HAP-1 (cell line): Measurements from ENCODE around the gene SUSD1.
"Not testable (repeated sequence)": the region's sequence is repeated elsewhere in the genome, so short reads cannot be mapped to it uniquely, and the experiment has no call there.

Experiments used
- DNase-seq, 2 experiments: peaks; one replicate each; pipeline ENCODE4 v3.0.0-alpha.2; 2016 to 2020; ENCODE audit warnings: low spot score in 2 of 2
- H3K27me3 ChIP-seq: fragments of 250-450 bp; sonication (Bioruptor Pico); 2 replicates; pipeline ENCODE4 v1.5.1; 2020; ENCODE audit warnings: low read depth, mild to moderate bottlenecking, moderate library complexity
- H3K36me3 ChIP-seq: fragments of 250-450 bp; sonication (Bioruptor Pico); replicated peaks from 2 replicates; pipeline ENCODE4 v1.5.1; 2020; ENCODE audit warnings: mild to moderate bottlenecking
- H3K4me1 ChIP-seq: fragments of 250-450 bp; sonication (Bioruptor Pico); 2 replicates; pipeline ENCODE4 v1.5.1; 2020; ENCODE audit warnings: mild to moderate bottlenecking
- H3K4me3 ChIP-seq: fragments of 250-450 bp; sonication (Bioruptor Pico); 2 replicates; pipeline ENCODE4 v1.5.1; 2020; ENCODE audit warnings: mild to moderate bottlenecking, moderate library complexity
- H3K9me3 ChIP-seq: fragments of 250-450 bp; sonication (Bioruptor Pico); 2 replicates; pipeline ENCODE4 v1.5.1; 2020; ENCODE audit warnings: mild to moderate bottlenecking, moderate library complexity
- in situ Hi-C: fragments of 300-500 bp; cut with MboI; formaldehyde crosslinking; loops from 3 replicates; pipeline ENCODE4 v1.14.3; 2020; ENCODE audit warnings: low sequenced_read_pairs, inconsistent platforms, mixed read lengths

SUSD1 gene

DNA sequence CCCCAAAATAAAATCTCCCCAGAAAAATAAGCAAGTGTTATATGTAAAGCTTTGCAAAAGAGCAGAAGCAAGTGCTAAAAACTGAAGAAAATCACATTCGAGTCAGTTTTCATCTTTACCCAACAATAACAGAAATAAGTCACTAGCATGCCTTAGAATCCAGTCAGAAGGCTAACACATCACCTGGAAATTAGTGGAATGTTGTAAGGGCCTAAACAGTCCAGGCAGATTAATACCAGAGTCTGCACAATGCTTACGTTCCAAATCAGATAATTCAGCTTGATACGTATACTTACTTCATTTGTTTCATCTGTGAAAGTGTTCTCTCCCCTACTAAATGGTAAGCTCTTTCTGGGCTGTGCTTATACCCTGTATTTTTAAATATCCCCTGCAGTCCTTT lies 42.7 kb downstream of the SUSD1 start:
- no peak for DNase-seq
- no peaks in the 10 kb centered on the region for H3K27me3 ChIP-seq
- no peak overlapping the region for H3K4me3 ChIP-seq
- no peaks in the 10 kb centered on the region for H3K36me3 ChIP-seq
- in situ Hi-C loops, result no loop called here
- no peaks in the 10 kb centered on the region for H3K9me3 ChIP-seq
- peaks cover 15% of the 10 kb centered on the region for H3K4me1 ChIP-seq

DNA sequence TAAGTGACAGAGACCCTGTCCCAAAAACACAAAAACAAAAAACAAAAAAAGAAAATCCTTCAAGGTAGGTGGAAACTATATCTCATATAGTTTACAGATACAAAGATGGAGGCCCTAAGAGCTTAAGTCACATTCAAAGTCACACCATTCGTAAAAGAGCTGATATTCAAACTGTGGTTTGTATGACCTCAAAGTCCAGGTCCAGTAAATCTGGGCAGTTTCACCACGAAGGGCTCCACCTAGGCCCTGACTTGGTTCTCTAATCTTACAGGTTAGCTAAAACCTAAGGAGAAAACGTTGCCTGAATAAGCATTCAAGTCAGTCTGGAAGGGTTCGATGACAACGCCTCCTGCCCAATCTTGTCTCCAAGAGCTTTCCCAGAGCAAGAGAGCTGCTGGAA lies 44.1 kb downstream of the SUSD1 start:
- Histone ChIP-seq H3K9me3 (no peaks in the 10 kb centered on the region), H3K27me3 (no peaks in the 10 kb centered on the region), H3K4me1 (peaks cover 12% of the 10 kb centered on the region), H3K4me3 (no peak overlapping the region), H3K36me3 (no peaks in the 10 kb centered on the region)
- in situ Hi-C loops, result no loop called here
- no peak for DNase-seq

DNA sequence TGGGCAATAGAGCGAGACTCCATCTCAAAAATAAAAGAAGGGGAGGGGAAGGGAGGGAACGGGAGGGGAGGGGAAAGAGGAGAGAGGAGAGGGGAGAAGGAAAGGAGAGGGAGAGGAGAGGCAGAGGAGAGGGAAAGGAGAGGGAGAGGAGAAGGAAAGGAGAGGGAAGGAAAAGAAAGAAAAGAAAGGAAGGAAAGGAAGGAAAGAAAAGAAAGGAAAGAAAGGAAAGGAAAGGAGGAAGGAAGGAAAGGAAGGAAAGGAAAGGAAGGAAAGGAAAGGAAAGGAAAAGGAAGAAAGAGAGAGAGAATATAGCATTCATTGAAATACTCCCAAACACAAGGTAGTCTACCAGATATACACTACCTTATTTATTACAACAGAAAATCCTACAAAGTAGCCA lies 44.8 kb downstream of the SUSD1 start:
- Histone ChIP-seq H3K9me3 (no peaks in the 10 kb centered on the region), H3K4me3 (no peak overlapping the region), H3K36me3 (no peaks in the 10 kb centered on the region), H3K4me1 (peaks cover 8% of the 10 kb centered on the region), H3K27me3 (no peaks in the 10 kb centered on the region)
- in situ Hi-C loops, result no loop called here
- DNase-seq, result no peak

DNA sequence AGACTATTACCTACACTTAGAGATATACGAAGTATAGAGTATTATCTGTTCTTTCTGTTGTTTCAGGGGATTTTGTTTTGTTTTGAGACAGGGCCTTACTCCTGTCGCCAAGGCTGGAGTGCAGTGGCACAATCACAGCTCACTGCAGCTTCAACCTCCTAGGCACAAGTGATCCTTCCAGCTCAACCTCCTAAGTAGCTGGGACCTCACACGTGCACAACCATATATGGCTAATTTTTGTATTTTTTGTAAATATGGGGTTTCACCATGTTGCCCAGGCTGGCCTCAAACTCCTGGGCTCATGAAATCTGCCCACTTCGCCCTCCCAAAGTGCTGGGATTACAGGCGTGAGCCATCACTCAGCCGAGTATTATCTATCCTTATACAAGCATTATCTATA lies 45.9 kb downstream of the SUSD1 start:
- in situ Hi-C loops, result no loop called here
- Histone ChIP-seq H3K4me3 (no peak overlapping the region), H3K9me3 (no peaks in the 10 kb centered on the region), H3K36me3 (no peaks in the 10 kb centered on the region), H3K27me3 (no peaks in the 10 kb centered on the region), H3K4me1 (0 out of 2 replicates have a peak, but pooled peaks cover 5% of the 10 kb centered on the region)
- DNase-seq, result no peak

DNA sequence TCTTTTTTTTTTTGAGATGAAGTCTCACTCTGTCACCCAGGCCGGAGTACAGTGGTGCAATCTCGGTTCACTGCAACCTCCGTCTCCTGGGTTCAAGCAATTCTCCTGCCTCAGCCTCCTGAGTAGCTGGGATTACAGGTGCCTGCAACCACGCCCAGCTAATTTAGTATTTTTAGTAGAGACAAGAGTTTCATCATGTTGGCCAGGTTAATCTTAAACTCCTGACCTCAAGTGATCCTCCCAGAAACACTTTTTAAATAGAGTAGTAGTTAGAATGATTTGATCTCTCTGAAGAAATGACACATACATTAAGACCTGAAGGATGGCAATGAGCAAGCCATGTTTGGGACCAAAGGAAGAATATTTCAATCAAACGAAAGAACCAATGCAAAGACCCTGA lies 46.7 kb downstream of the SUSD1 start:
- in situ Hi-C loops, H3K4me1 ChIP-seq: not testable (repeated sequence)

DNA sequence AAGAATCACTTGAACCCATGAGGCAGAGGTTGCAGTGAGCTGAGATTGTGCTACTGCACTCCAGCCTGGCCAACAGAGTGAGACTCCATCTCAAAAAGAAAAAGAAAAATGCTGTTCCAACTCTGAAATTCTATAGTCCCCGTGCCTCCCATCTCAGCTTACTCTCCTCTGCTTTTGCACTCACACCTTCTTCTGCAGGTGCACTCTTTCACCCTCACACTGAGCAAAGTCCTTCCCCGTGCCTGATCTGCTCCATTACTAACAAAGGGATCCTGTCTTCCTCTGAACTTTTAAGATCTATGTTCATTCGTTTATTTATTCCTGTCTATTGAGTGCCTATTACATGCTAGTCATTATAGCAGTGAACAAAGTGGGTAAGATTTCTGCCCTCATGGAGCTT lies 47.8 kb downstream of the SUSD1 start:
- Histone ChIP-seq H3K4me1 (0 out of 2 replicates have a peak, but pooled peaks cover 5% of the 10 kb centered on the region), H3K36me3 (no peaks in the 10 kb centered on the region; the same call in 1 of the 2 replicates), H3K9me3 (no peaks in the 10 kb centered on the region), H3K27me3 (no peaks in the 10 kb centered on the region), H3K4me3 (no peak overlapping the region)
- in situ Hi-C loops, result no loop called here
- DNase-seq, result no peak

More for the DNA sequence above, 46.7 kb downstream of the SUSD1 start:
- H3K36me3 ChIP-seq, DNase-seq, H3K27me3 ChIP-seq, H3K4me3 ChIP-seq, H3K9me3 ChIP-seq: not testable (repeated sequence)

DNA sequence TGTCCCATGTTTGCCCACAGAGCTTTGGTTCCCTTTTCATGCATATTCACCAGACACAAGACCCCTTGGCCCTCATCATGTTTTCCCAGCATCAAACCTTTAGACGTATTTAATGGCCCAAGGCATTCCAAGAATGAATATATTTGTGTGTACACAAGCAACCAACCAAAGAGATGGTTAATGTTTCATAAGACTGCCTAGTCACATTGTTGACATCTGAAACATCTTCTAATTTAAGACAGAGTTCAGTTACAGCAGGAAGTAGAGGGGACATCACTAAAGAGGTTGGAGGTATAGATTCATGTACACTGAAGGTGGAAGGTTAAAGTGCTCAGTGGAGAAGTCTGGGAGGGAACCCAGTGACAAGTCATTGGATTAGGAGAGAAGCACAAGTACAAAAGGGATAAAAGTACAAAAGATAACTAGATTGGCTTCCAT lies 49.1 kb downstream of the SUSD1 start:
- H3K27me3 ChIP-seq, result no peaks in the 10 kb centered on the region
- H3K4me1 ChIP-seq, result no peaks in the 10 kb centered on the region
- no peaks in the 10 kb centered on the region; the same call in 1 of the 2 replicates for H3K36me3 ChIP-seq
- in situ Hi-C loops, result no loop called here
- no peak overlapping the region for H3K4me3 ChIP-seq
- H3K9me3 ChIP-seq, result no peaks in the 10 kb centered on the region
- no peak for DNase-seq

DNA sequence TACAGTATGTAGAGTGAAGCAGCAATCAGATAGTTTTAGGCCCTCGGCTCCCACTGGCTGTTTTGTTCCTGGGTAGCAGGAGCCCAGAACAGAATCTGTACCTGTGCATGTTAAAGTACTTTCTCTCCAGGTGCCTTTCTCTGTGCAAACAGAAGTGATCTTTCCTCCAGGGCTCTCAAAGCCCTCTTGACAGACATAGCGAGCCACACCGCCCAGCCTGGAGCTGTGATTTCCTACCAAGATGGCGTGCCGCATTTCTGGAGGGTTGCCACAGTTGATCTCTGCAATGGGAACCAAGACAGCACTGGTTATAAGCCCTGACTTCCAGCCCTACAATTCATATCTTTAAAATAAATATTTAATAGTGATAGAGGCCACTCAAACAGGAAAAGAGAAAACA lies 50.9 kb downstream of the SUSD1 start:
- no peaks in the 10 kb centered on the region for H3K4me1 ChIP-seq
- no peaks in the 10 kb centered on the region; the same call in 1 of the 2 replicates for H3K36me3 ChIP-seq
- H3K9me3 ChIP-seq, result no peaks in the 10 kb centered on the region
- no peak overlapping the region for H3K4me3 ChIP-seq
- no peak for DNase-seq
- no peaks in the 10 kb centered on the region for H3K27me3 ChIP-seq
- in situ Hi-C loops, result no loop called here

DNA sequence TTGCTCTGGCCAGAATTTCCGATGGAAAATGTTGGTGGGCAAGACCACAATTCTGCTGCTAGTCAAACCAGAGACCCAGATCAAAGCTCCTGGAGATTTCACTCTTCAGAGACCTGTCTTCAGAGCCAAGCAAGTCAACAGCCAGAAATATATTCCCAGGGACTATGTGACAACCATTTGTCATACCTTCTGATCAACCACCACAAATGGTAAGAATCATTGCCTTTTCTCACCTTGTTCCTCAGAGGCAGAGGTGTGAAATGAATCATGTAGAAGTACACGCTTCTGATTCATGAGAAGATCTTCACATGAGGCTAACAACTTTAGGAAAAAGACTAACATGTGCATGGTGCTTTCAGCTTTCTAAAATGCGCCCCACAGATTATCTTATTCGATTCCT lies 53.5 kb downstream of the SUSD1 start:
- no peaks in the 10 kb centered on the region; the same call in 1 of the 2 replicates for H3K36me3 ChIP-seq
- H3K4me3 ChIP-seq, result no peak overlapping the region
- in situ Hi-C loops, result no loop called here
- no peaks in the 10 kb centered on the region for H3K27me3 ChIP-seq
- no peak for DNase-seq
- no peaks in the 10 kb centered on the region for H3K9me3 ChIP-seq
- no peaks in the 10 kb centered on the region for H3K4me1 ChIP-seq

DNA sequence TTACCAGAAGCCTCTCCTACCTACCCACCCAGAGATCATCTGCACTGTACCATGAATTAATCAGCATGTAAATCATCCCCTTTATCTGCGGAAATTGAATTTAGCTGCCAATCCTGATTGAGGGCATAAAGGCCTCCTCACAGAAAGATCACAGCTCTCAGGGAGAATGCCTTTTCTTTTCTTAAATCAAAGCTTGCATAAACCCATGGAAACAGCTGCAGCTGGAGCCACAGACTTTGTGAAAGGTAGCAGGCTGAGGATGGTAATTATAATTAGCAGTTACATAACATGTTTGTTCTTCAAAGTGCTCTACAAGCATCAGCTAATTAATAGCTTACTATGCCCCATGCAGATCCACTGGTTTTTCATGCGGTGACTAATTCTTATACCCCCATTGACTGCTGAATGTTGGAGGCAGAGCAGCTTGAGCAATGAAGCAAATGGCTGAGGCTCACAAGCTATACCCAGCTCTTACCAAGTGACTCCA lies 54.6 kb downstream of the SUSD1 start:
- no peak for DNase-seq
- Histone ChIP-seq H3K36me3 (no peaks in the 10 kb centered on the region; the same call in 1 of the 2 replicates), H3K4me1 (no peaks in the 10 kb centered on the region), H3K9me3 (no peaks in the 10 kb centered on the region), H3K4me3 (no peak overlapping the region), H3K27me3 (no peaks in the 10 kb centered on the region)
- in situ Hi-C loops, result no loop called here

DNA sequence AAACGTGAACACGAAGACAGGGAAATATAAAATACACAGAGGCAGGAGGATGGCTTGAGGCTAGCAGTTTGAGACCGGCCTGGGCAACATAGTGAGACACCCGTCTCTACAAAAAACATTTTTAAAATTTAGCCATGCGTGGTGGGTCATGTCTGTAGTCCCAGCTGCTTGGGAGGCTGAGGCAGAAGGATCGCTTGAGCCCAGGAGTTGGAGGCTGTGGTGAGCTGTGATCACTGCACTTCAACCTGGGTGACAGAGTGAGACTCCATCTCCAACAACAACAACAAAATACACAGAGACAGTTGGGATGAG lies 55.1 kb downstream of the SUSD1 start:
- no peak overlapping the region for H3K4me3 ChIP-seq
- in situ Hi-C loops, result no loop called here
- no peaks in the 10 kb centered on the region for H3K27me3 ChIP-seq
- no peaks in the 10 kb centered on the region for H3K9me3 ChIP-seq
- H3K4me1 ChIP-seq, result no peaks in the 10 kb centered on the region
- DNase-seq, result no peak
- no peaks in the 10 kb centered on the region; the same call in 1 of the 2 replicates for H3K36me3 ChIP-seq

DNA sequence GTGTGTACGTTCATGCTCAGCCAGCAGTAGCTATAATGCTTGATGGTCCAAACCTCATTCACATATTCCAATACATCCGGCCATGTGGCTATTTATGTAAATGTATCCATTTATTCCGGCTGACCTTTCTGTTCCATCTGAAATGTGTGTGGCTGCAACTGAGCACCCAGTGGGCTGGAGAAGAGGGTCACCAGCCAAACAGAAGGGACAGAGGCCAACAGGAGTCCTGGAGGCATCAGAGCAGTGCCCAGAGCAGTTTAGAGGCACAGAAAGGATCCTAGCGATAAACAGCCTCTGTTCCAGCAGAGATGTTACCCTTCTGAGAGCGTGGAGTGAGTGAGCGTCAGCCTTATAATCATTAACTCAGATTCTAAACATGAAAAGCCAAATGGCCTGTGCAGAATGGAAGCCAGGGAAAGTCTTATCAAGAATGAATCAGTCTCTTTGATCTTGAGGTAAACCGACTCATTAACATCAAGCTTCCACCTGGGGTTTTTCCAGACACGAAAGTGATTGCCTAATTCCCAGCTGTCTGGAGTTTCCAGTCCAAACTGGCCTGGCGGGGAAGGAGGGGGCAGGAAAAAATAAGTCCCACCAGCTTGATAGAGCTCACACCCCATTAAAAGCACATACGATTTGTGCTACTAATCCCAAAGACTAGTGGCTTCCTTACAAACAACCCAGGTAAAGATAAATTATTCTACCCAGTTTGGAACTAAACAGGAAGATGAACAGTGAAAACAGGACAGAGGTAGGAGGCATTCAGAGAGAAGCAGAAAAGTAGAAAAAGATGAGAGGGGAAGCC lies 55.7 kb downstream of the SUSD1 start:
- Histone ChIP-seq H3K9me3 (no peaks in the 10 kb centered on the region), H3K4me1 (no peaks in the 10 kb centered on the region), H3K36me3 (no peaks in the 10 kb centered on the region; the same call in 1 of the 2 replicates), H3K27me3 (no peaks in the 10 kb centered on the region), H3K4me3 (no peak overlapping the region)
- DNase-seq, result no peak
- in situ Hi-C loops, result no loop called here

DNA sequence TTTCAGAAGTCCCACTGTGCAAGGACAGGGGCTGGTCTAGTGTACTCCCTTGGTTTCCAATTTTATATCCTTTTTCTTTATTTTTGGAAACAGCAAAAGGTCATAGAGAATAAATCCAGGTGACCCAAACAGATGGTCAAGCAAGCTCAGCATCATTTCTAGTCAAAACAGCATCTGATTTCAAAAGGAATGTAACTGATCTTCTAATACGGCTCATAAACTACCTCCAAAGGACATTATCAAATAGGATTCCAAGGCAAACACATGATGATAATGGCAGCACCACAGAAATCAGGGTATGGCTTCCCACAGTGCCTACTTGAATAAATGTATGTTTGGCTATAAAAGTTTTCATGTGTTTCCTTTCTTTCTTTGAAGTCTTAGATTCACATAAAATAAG lies 57.1 kb downstream of the SUSD1 start:
- no peaks in the 10 kb centered on the region for H3K27me3 ChIP-seq
- H3K4me3 ChIP-seq, result no peak overlapping the region
- no peaks in the 10 kb centered on the region for H3K9me3 ChIP-seq
- no peaks in the 10 kb centered on the region for H3K4me1 ChIP-seq
- DNase-seq, result no peak
- in situ Hi-C loops, result no loop called here
- no peaks in the 10 kb centered on the region; the same call in 1 of the 2 replicates for H3K36me3 ChIP-seq

DNA sequence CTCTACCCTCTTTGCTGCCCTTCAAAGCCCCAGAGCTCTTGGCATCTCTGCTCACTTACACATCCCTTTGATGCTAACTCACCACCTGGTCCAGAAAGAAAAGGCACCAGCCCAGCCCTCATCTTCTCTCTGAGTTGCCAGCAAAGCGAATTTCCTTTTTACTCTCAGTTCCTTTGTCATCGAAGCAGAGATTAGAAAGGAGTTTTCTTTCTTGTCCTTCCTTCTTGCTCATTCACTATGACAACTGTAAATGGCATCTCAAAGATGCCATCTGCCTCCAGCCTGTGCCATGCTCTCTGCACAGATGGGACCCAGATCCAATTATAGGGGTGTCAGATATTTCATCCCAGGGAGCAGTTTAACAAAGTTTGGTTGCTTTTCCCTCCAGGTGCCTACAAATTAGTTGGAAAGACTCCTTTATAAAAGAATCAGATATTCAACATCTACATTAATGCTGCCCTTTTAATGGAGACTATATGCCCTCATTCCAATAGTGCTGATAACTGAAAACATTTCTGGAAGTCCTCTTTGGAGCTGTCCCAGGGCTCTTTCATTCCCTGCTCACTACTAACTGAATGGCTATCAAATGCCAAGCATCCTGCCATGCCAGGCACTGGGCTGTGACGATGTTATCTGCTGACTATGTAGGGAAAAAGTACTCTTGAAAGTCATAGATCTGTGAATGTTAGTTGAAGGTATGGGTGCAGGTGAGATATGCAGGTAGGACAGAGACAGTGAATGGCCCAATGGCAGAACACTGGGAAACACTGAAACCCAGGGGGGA lies 58.9 kb downstream of the SUSD1 start:
- H3K4me3 ChIP-seq, result no peak overlapping the region
- H3K27me3 ChIP-seq, result no peaks in the 10 kb centered on the region
- in situ Hi-C loops, result no loop called here
- DNase-seq, result no peak
- peaks cover 3% of the 10 kb centered on the region; the same call in 1 of the 2 replicates for H3K4me1 ChIP-seq
- no peaks in the 10 kb centered on the region for H3K9me3 ChIP-seq
- no peaks in the 10 kb centered on the region for H3K36me3 ChIP-seq
